ENCODE data around the gene DMPK. TPM values are rescaled to one million over a fixed set of nuclear protein-coding genes. Genes with fewer than 3 reads are reported as not detected.

Gene DMPK
- total and polyA plus RNA-seq, 2 donors from 2014 or later, result 31.3 to 63.0 TPM

GRCh38 chr19:45827459-45828093 is 45.3 kb upstream of the DMPK start:
- FAIRE-seq, result no peak
- Histone ChIP-seq H3K9ac (ENCODE audit: low read length in 3 of 3) (no peak overlapping the region), H3K27me3 (ENCODE audit: control insufficient read depth, insufficient read depth, low read length) (no peaks in the 10 kb centered on the region), H3K36me3 (ENCODE audit: control insufficient read depth in 2 of 3, insufficient read depth in 3 of 3, low read length in 3 of 3) (peaks cover 2 to 52% (median 37%) of the 10 kb centered on the region in 3 donors), H3K4me3 (ENCODE audit: low read length in 3 of 3) (no peak overlapping the region), H3K9me3 (ENCODE audit: control insufficient read depth in 2 of 3, insufficient read depth in 1 of 3, low read length in 3 of 3) (no peaks in the 10 kb centered on the region), H3K4me1 (ENCODE audit: control insufficient read depth in 2 of 3, insufficient read depth in 2 of 3, low read depth in 1 of 3, low read length in 3 of 3) (no peaks in the 10 kb centered on the region), H3K27ac (ENCODE audit: low read depth in 2 of 2, low read length in 2 of 2) (no peak overlapping the region)
- intact Hi-C loops (cut with DNase I), result no loop called here
- TF ChIP-seq, protein P1, sequence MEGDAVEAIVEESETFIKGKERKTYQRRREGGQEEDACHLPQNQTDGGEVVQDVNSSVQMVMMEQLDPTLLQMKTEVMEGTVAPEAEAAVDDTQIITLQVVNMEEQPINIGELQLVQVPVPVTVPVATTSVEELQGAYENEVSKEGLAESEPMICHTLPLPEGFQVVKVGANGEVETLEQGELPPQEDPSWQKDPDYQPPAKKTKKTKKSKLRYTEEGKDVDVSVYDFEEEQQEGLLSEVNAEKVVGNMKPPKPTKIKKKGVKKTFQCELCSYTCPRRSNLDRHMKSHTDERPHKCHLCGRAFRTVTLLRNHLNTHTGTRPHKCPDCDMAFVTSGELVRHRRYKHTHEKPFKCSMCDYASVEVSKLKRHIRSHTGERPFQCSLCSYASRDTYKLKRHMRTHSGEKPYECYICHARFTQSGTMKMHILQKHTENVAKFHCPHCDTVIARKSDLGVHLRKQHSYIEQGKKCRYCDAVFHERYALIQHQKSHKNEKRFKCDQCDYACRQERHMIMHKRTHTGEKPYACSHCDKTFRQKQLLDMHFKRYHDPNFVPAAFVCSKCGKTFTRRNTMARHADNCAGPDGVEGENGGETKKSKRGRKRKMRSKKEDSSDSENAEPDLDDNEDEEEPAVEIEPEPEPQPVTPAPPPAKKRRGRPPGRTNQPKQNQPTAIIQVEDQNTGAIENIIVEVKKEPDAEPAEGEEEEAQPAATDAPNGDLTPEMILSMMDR (IDR thresholded peaks at IDR 0.05; ENCODE audit: borderline replicate concordance, extremely low read depth, insufficient read depth), result no peak
- no peak for DNase-seq

GRCh38 chr19:45826934-45827333 is 44.6 kb upstream of the DMPK start:
- H3K9ac ChIP-seq (ENCODE audit: low read length in 3 of 3), result no peak overlapping the region
- H3K4me3 ChIP-seq (ENCODE audit: low read length in 3 of 3), result no peak overlapping the region
- intact Hi-C loops (cut with DNase I), result no loop called here
- DNase-seq, result no peak
- peaks cover 0 to 47% (median 37%) of the 10 kb centered on the region in 3 donors for H3K36me3 ChIP-seq (ENCODE audit: control insufficient read depth in 2 of 3, insufficient read depth in 3 of 3, low read length in 3 of 3)
- H3K27me3 ChIP-seq (ENCODE audit: control insufficient read depth, insufficient read depth, low read length), result no peaks in the 10 kb centered on the region
- no peak overlapping the region for H3K27ac ChIP-seq (ENCODE audit: low read depth in 2 of 2, low read length in 2 of 2)
- no peaks in the 10 kb centered on the region for H3K4me1 ChIP-seq (ENCODE audit: control insufficient read depth in 2 of 3, insufficient read depth in 2 of 3, low read depth in 1 of 3, low read length in 3 of 3)
- TF ChIP-seq, protein P1 (IDR thresholded peaks at IDR 0.05; ENCODE audit: borderline replicate concordance, extremely low read depth, insufficient read depth), result no peak
- no peaks in the 10 kb centered on the region for H3K9me3 ChIP-seq (ENCODE audit: control insufficient read depth in 2 of 3, insufficient read depth in 1 of 3, low read length in 3 of 3)
- FAIRE-seq, result no peak

GRCh38 chr19:45825917-45826893 is 43.9 kb upstream of the DMPK start:
- Histone ChIP-seq H3K36me3 (ENCODE audit: control insufficient read depth in 2 of 3, insufficient read depth in 3 of 3, low read length in 3 of 3) (peaks cover 0 to 41% (median 36%) of the 10 kb centered on the region in 3 donors), H3K9me3 (ENCODE audit: control insufficient read depth in 2 of 3, insufficient read depth in 1 of 3, low read length in 3 of 3) (no peaks in the 10 kb centered on the region), H3K4me3 (ENCODE audit: low read length in 3 of 3) (no peak overlapping the region), H3K27ac (ENCODE audit: low read depth in 2 of 2, low read length in 2 of 2) (no peak overlapping the region), H3K9ac (ENCODE audit: low read length in 3 of 3) (no peak overlapping the region), H3K4me1 (ENCODE audit: control insufficient read depth in 2 of 3, insufficient read depth in 2 of 3, low read depth in 1 of 3, low read length in 3 of 3) (no peaks in the 10 kb centered on the region), H3K27me3 (ENCODE audit: control insufficient read depth, insufficient read depth, low read length) (no peaks in the 10 kb centered on the region)
- DNase-seq (no peak), FAIRE-seq (no peak)
- TF ChIP-seq, protein P1 (IDR thresholded peaks at IDR 0.05; ENCODE audit: borderline replicate concordance, extremely low read depth, insufficient read depth), result no peak
- intact Hi-C loops (cut with DNase I), result no loop called here

All from kidney (tissue), 14 donors.